AG04450 (cell line): ENCODE data around the gene WDR47. TPM values are rescaled to one million over a fixed set of nuclear protein-coding genes. Genes with fewer than 3 reads are reported as not detected.

ENCODE experiments used
- CTCF ChIA-PET: fragments of 300-600, 350-600 bp; formaldehyde crosslinking; extraction: SDS; loops from one replicate; lab custom pipeline; 2022; ENCODE audit warnings: antibody characterized with exemption, inconsistent platforms; lab: Charles Lee
- POLR2A ChIA-PET: fragments of 350-600 bp; formaldehyde crosslinking; extraction: SDS; loops from one replicate; lab custom pipeline; 2021; ENCODE audit warnings: antibody characterized with exemption, inconsistent platforms; lab: Yijun Ruan, JAX
- DNase-seq: peaks from one replicate; pipeline ENCODE4 v3.0.0-alpha.2; 2011; ENCODE audit warnings: low read depth, low spot score
- H3K27ac ChIP-seq: one replicate; pipeline ENCODE4 v1.5.1; 2012; ENCODE audit warnings: low read depth, low read length, control low read depth
- H3K27me3 ChIP-seq: one replicate; pipeline ENCODE4 v1.6.0; 2012; ENCODE audit warnings: low read length; ENCODE audit not compliant: control insufficient read depth, insufficient read depth
- H3K4me3 ChIP-seq: 2 replicates; pipeline ENCODE4 v1.5.1; 2011; ENCODE audit warnings: mild to moderate bottlenecking, low read depth, low read length, control low read depth
- H3K9me3 ChIP-seq: 2 replicates; pipeline ENCODE4 v1.5.1; 2012; ENCODE audit warnings: low read length; ENCODE audit not compliant: control insufficient read depth, insufficient read depth
- CTCF ChIP-seq: IDR thresholded peaks from 2 replicates; pipeline ENCODE4 v1.5.1; 2011; ENCODE audit warnings: low read depth, low read length, control low read depth, inconsistent platforms
- polyA plus RNA-seq: library from polyadenylated mRNA; depleted of rRNA; stranded (reverse); fragments of >200 nt; gene quantifications from 2 replicates; pipeline ENCODE4 v1.2.3, GENCODE V29; 2011

WDR47 gene
- polyA plus RNA-seq, 1 experiment: 23.1 TPM

GRCh38 chr1:108955111-108955510 is 86.8 kb downstream of the WDR47 start:
- H3K27ac ChIP-seq: no peak overlapping the region

DNA sequence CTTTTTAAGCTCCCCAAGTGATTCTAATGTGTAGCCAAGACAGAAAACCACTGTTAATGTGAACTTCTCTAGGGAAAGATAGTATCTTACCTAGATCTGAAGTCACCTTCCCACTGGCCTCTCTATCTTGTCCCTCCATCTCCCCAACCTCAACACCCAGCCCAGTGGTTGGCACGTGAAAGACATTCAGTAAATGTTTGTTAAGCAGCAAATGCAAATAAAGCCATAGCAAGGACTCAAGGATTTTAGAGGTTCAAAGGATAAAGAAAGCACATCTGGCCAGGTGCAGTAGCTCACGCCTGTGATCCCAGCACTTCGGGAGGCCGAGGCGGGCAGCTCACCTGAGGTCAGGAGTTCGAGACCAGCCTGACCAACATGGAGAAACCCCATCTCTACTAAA is 88.5 kb downstream of the WDR47 start:
- Histone ChIP-seq H3K27ac (no peak overlapping the region), H3K27me3 (no peaks in the 10 kb centered on the region), H3K9me3 (no peaks in the 10 kb centered on the region), H3K4me3 (no peak overlapping the region)
- POLR2A ChIA-PET: no interaction called here
- TF ChIP-seq CTCF: no peak
- CTCF ChIA-PET: interaction anchor here (0.7 kb wide), 1 partner anchor 11 kb away, joined by 3 read pairs; no protein-coding TSS in a partner anchor
- DNase-seq: no peak

More at GRCh38 chr1:108955111-108955510, 86.8 kb downstream of the WDR47 start:
- H3K4me3 ChIP-seq: no peak overlapping the region
- TF ChIP-seq CTCF: no peak
- no peaks in the 10 kb centered on the region for H3K9me3 ChIP-seq
- no peaks in the 10 kb centered on the region for H3K27me3 ChIP-seq
- POLR2A ChIA-PET: no interaction called here
- CTCF ChIA-PET: no interaction called here
- no peak for DNase-seq

GRCh38 chr1:108951242-108951641 is 90.7 kb downstream of the WDR47 start:
- ChIA-PET POLR2A (no interaction called here), CTCF (interaction anchor here (0.7 kb wide), 1 partner anchor 16 kb away, joined by 5 read pairs; no protein-coding TSS in a partner anchor)
- Histone ChIP-seq H3K9me3 (no peaks in the 10 kb centered on the region), H3K27ac (no peak overlapping the region), H3K27me3 (no peaks in the 10 kb centered on the region), H3K4me3 (no peak overlapping the region)
- TF ChIP-seq CTCF: no peak
- no peak for DNase-seq

DNA sequence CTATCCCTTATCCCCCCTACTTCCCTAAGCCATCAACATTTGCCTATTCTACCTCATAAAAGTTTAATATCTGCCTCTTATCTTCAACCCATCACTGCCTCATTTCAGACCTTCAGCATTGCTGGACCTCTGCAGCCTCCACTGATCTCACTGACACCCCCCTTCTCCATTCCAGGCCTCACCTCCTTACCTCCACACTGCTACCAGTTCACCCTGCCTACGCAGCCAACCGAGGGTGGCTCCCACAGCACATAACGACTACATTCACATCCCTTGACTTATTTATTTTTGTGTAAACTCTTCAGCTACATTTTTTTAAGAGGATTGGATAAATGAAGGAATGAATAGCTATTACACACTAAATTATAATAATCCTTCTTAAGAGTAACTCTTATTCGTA is 92.9 kb downstream of the WDR47 start:
- no peaks in the 10 kb centered on the region for H3K27me3 ChIP-seq
- ChIA-PET CTCF (interaction anchor here (1.8 kb wide), 1 partner anchor 164 kb away, joined by 5 read pairs; a partner anchor contains a TSS), POLR2A (no interaction called here)
- no peak for DNase-seq
- H3K4me3 ChIP-seq: no peak overlapping the region
- TF ChIP-seq CTCF: no peak
- H3K9me3 ChIP-seq: no peaks in the 10 kb centered on the region
- H3K27ac ChIP-seq: no peak overlapping the region

DNA sequence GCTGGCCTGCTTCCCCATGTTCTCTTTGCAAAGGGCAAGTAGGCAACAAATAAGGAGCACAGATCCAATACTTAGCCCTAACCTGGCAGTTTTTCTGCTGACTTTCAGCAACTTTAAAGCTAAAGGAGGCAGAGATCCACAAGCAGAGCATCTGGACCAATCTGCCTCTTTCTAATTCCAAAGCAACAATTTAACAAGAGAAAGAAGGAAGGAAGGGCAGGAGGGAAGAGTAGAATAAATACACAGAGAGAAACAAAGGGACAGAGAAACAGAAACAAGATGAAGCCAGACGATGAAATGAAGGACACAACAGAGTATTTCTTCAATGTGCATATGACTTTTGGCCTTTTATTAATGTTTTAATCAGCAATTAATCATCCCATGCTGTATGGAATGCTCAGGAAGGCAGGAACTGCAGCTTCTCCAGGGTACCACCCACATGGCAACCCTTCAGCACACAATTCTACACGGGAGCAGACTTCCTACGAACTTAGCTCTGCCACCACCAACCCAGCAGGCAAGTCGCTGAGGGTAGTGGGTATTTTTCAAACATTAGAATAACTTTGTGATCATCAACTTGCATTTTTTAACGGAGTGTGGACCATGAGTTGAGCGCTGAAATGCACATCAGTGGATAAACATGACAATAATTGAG is 93.9 kb downstream of the WDR47 start:
- CTCF ChIA-PET: interaction anchor here (1.8 kb wide), 1 partner anchor 165 kb away, joined by 5 read pairs; a partner anchor contains a TSS
- POLR2A ChIA-PET: interaction anchor here (0.6 kb wide), 1 partner anchor 18 kb away, joined by 3 read pairs; no protein-coding TSS in a partner anchor
- TF ChIP-seq CTCF: no peak
- Histone ChIP-seq H3K9me3 (no peaks in the 10 kb centered on the region), H3K4me3 (no peak overlapping the region), H3K27me3 (no peaks in the 10 kb centered on the region), H3K27ac (no peak overlapping the region)
- DNase-seq: no peak
